Activated CD4-positive, alpha-beta T cell treated with anti-CD3 and anti-CD28 coated beads, Interleukin-2, amount 50 U/mL, for 4 hours (primary cell): ENCODE results near the gene ITPK1.

ENCODE experiments used
- DNase-seq, 2 experiments: peaks; one replicate each; pipeline ENCODE4 v3.0.0-alpha.2; 2020

The ITPK1 gene

DNA sequence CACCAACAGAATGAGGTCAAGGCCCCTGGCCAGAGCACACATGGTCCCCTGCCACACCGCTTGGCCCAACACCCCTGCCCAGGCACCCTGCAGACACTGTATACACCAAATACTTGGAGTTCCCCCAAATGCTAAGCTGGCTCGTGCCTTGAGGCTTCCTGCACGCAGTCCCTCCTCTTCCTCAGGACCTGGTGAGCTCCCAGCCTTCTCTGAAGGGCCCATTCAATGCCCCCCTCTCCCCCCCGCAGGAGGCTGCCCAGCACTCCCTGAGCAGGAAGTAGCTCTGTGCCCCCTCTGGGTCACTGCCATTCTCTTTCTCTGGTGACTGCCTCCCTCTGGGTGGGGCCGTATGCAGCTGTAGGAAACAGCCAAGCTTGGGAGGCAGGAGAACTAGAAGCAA lies 75.3 kb downstream of the ITPK1 start:
- no peak for DNase-seq

DNA sequence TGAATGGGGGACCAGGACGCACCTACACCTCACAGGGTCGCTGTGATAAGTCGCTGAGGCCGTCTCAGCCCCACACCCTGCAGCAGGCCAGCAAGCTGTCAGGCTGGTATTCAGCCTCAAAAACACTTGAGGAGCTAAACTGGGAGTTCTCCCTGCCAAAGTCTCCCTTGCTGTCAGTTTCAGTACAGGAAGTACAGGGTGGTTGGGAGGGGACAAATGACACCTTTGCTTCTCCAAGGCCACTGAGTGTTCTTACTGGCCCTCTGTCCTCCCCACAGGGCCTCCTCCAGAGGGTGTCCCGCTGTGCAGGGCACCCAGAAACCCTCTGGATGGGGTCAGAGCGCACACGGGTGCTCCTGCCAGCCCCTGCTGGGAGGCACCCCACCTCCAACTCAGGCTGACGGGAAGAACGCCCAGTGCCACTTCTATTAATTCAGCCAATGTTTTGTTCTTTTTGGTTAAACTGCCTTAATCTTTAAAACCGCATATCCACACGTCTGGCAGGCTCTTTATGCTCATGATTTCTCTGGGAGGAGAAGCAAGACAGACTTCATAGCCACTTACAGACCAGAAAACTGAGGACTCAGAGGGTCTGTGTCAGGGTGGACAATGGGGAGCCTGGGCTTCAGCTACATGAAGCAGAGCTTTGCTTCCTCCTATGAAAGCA lies 75.9 kb downstream of the ITPK1 start:
- DNase-seq: no peak

DNA sequence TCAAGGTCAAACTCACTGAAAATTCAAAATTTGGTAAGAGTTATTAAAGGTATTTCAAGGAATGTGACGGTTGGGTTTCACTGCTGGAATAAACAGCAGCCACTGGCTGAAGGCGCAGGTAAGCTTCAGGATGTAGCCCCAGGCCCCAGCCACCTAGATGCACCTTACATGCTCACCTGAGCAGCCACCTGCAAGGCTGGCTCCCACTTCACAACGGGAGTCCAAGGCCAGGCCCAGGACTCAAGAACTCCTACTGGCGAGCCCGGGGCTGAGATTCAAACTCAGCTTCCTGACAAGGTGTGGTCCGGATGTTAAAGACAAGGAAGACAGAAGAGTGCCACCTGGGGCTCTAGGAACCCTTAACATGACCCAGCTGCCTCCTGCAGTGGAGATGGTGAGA lies 78.4 kb downstream of the ITPK1 start:
- no peak for DNase-seq

DNA sequence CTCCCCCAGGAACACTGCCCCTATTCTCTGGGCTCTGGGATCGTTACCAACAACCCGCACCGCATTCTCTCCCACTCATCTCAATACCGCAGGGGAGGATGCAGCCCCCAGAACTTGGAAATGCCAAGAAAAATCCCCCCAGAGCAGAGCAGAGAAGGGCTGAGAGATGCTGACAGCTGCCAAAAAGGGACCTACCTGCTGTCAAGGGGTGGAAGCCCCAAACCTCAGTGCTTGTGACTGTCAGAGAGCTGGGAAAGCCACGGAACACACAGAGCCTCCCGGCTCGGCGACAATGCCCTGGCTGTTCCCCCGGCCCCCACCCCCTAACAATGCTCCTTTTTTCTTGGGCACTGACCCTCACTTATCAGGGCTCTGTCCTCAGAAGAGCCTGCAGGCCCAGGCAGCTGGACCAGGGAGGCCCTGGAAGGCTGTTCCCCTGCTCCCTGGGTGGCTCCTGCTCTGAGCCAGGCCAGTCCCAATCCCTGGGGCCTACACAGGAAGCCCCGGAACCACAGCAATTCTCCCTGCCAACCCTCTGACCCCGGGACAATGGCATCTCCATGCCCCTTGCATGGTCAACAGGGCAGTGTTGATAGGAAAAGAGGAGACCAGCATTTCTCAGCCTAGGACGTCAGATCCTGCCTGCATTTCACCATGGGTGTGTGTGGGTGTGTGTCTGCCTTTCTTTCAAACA lies 78.9 kb downstream of the ITPK1 start:
- DNase-seq: no peak

DNA sequence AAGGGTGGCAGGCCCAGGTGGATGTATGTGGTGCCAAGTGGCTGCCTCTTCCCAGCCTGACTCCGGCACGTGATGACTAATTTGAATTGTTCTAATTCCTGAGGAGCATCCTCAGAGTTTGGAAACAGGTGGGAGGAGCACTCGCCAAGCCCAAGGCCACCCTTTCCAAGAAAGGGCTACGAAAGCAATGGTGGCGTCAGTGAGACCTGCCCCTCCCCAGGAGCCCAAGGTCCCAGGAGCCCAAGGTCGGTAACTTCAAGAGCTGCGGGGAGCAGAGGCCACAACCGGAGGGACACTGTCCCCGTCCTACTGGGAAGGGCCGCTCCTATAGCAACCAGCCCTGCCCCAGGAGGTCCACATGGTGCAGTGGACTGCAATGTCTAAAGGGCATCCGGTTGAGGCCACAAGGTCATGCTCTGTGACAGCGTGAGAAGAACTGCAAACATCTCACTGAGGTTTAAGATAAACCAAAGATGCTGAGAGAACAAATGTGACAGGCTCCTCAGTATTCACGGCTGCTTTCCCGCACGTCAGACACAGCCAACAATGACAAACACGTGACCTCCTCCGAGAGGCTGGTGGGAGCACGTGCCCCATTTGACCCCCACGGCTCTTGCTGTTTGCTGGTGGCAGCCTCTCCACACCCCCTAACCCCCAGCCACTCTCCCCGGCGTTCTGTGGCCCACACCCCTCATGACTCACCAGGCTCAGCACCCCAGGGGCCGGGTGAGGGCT lies 79.6 kb downstream of the ITPK1 start:
- DNase-seq: no peak

DNA sequence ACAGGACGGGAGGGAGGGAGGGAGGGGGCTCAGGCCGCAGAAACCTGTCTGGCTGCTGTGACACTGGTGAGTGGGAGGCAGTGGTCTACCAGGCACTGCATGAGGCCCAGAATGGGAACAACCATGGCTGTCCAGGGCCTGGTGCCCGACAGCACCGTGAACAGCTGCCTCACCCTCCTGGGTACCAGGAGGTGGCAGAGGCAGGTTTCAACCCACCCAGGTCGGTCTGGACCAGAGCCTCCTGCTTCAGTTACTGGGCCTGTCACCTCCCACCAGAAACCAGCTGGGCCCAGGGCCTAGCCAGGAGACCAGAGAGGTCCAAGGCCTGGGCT lies 80.2 kb downstream of the ITPK1 start:
- no peak for DNase-seq

DNA sequence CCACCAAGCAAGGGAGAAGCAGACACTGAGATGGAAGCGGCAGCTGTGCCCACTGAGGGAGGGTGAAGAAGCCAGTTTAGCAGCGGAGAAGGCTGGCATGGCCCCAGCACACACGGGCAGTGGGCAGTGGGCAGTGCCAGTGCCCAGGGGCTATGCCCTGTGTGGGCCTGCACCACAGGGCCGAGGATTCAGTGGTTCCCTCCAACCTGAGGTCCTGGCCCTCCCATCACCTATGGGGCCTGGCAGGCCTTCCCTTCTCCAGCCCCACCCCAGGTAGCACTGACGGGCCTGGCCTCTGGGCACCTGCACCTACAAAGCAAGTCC lies 81.1 kb downstream of the ITPK1 start:
- DNase-seq: no peak

DNA sequence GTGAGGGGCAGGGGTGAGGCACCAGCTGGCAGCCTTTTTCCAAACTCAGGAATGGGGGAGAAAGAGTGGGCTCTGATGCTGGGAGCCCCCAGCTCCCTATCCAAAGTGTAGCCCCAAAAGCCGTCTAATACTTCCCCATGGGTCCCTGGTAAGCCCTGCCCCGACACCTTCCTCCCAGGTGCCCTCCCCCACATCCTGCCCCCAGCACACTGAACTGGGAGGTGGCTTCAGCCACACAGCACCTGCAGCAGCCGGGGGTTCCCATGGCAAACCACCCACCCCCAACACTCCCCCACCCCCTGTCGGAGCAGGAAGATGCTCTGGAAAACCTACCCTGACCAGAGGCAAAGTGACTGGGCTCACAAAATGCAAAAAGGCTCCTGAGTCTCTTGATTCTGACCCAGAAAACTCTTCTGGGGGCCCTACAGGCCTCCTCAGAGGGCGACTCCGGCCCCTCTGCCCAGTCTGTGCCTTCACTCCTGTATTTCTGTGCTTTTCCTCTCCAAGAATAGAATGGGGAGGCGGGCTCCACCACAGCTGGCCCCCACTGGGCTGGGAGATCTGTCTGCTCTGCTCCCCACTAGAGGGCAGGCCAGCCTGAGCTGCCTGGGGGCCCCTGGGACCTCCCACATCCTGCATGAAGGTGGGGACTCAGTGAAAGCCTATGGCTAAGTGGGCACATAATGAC lies 81.6 kb downstream of the ITPK1 start:
- DNase-seq: peak in 1 of 2 experiments; percentile 7

DNA sequence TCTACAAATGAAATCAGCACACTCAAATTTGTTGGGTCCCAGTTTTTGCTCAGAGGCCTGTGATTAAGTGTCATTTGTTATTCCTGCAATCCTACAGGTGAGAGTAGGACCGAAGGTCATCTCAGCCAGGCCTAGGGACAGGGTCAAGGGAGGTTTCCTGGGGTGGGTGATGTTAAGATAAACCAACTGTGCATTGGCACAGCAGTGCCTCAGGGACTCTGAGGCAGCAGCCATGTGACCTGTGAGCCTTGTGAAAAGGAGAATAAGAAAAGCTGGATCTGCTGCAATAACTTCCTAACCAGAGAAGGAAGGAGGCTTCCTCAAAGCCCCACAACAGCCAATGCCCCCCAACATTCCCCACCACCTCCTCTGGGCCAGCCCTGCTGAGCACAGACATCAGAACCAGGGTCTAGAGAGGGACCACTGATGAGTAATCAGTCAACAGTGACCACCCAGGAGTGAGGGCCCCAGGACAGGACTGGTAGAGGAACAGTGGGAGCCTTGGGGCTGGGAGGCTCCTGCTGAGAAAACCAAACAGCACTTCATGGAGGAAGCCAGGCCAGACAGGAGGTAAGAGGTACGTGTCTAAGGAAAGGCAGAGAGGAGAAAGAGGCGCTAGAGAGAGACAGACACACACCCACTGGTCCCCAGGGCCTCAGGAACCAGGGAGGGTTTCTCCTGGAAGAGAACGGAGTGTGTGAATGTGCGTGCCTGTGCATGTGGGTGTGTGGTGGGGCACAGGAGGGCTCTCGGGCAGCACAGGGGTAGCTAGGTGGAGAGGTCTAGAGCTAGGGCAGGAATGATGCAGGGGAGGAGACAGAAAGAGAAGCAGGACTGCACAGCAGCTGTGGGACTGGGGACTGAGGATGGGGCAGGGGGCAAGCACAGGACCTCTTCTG lies 82.4 kb downstream of the ITPK1 start:
- DNase-seq: no peak

DNA sequence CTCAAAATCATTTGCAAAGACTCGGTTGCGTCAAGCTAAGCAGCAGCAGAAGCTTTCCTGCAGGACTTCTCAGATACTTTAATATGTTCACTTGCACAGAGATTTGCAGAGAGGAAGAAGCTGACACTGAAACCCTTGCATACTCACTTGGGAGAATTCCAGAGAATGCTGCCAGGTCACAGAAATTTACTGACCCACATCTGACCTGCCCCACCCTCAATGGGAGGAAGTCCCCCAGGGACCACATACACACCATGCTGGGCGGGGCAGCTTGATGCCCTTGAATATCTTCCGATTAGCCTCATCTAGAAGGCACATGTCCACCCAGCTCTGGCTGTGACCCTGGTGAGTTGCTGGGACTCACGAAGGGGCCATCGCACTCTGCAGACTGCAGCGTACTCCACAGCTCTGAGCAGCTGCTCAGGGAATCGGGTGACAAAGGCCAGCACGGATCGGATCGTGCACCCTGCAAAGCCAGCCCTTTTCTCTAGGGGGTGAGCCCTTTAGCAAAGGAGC lies 83.2 kb downstream of the ITPK1 start:
- no peak for DNase-seq

DNA sequence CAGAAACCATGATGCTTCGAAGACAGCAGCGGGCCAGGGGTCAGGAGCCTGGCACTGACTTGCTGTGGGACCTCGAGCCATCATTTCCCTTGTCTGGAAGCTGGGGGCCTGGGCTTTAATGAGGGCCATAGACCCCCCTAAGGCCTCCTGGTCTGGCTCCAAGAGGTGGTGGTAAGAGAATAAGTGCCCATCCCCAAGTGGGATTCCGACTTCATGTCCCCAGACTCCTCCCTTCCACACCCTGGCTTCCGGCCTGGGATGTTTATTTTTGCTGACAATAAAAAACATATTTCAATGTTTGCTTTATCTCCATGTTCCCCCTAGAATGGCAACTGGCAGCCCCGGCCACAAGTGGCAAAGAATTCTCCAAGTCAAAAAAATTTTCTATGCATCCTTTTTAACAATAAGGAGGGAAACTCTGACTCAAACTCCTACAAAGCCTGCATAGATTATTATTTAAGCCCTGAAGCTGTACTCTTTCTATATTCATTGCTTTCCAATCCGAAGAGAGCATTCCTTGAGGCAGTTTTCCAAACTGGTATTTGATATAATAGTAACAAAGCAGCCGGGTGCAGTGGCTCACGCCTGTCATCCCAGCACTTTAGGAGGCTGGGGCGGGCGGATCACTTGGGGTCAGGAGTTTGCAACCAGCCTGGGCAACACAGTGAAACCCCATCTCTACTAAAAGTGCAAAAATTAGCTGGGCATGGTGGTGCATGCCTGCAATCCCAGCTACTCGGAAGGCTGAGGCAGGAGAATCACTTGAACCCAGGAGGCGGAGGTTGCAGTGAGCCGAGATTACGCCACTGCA lies 84.0 kb downstream of the ITPK1 start:
- DNase-seq: no peak

DNA sequence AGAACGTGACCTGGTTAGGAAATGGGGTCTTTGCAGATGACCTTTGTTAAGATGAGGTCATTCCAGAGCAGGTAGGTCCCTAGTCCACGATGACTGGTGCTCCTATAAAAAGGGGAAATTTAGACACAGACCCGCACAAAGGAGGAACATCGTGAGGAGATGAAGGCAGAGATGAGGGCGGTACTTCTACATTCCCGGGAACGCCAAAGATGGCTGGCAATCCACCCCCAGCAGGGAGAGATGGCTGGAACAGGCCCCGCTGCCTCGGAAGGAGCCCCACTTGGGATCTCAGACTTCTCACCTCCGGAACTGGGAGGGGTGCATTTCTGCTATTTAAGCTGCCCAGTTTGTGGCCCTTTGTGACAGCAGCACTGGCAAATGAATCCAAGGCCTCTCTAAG lies 85.0 kb downstream of the ITPK1 start:
- DNase-seq: no peak

DNA sequence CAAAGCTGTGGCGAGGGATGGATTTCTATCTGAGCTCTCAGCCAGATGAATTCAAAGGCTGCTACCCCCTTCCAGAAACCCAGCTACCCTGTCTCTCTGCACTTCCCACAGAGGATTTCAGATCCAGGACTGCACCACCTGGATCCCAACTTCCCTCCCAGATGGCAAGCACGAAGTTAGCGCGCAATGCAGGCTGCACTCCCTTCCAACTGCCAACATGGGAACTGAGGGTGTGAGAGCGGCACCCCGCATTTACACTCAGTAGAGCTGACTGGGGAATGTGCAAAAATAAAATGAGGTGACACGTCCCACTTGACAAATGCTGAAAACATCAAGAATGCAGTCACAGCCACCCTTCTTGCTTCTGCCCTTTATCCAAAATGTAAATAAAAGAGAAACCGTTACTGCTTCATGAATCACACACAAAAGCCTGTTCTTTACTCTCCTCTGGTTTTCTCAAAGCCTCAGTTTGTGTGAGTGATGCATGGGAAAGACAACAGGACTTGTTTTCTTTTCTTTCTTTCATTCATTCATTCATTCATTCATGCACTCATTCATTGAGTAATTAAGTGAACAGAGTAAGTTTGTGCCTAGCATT lies 85.7 kb downstream of the ITPK1 start:
- no peak for DNase-seq

DNA sequence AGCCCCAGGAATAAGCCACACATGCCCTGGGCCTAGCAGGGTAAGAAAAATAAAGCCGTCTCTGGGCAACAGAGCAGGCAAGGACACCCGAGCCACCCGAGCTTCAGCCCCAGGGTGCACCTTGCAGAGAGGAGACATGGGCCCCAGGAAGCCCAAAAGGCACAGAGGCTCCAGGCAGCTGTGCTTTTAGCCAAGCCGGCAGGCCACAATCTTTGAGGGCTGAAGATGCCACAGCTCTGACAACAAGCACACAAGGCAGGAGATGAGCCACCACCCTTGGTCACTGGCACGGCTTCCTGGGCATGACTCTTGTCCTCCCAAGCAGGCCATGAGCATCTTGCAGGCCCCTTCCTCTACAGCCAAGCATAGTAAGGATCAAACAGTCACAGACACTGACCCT lies 86.3 kb downstream of the ITPK1 start:
- DNase-seq: no peak

DNA sequence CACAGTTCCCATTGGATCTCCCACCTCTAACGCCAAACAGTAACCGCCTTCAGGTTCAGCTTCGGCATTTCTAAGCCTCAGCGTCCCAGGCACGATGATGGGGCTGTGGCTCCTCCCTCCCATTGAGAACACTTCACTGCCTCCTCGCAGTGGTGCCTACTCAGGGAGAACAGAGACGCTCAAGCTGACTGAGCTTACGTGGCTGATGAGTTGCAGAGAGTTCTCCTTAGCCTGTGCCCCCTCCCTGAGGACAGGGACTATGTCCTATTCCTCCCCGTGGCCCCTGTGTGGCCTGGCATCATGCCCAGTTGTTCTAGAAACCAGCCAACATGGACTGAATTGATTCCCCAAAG lies 87.0 kb downstream of the ITPK1 start:
- DNase-seq: no peak

DNA sequence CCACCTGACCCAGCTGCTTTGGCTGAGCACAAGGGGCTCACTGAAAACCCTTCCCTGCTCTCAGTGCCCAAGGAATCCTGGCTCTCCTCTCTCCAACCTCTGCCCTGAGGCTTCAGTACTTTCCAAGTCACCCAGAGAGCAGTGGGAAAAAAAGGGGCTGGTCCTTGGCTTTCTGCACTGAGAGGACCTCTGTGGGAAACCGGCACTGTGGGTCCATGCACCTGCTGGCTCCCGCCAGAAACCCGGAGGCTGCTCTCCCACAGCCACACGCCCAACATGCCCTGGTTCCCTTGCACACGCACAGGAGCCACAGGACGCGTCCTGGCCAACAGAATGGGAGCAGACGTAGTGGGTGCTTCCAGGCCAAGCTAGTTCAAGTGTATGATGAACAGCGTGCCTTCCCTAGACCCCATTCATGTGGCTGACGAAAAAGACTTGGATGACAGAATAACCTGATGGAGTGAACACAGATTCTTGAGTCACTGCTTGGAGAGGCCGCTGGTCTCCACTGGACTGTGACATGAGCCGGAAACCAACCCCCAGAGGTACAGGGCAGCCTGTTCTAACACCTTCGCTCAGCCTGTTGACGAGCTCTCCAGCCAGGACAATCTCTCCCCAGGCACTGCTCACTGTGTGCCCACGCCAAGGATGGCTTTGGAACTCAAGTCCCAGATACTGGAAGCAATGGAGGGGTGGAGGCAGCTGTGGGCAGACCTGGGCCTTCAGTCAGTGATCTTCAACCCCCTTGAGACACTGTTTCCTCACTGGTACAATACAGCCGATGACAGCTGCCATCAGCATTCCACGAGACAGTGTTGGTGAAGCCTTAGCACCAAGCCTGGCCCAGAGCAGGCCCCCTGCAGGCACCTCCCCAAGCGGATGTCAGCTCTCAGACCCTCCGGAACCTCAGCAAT lies 87.7 kb downstream of the ITPK1 start:
- DNase-seq: no peak

DNA sequence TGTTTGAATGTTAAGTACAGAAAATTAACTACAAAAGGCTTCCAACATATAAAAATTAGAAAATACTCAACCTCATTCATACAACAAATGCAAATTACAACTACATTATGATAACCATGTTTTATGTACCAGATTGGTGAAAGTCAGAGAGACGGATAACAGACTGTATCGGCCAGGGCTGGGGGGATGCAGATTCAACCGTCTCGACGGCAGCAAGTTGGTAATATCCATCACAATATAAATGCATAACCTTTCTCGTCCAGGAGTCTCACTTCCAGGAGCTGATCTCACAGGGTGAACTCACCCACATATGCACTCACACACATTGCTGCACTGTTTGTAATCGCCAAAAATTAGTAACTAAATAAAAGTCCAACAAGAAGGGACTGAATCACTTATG lies 89.4 kb downstream of the ITPK1 start:
- no peak for DNase-seq

DNA sequence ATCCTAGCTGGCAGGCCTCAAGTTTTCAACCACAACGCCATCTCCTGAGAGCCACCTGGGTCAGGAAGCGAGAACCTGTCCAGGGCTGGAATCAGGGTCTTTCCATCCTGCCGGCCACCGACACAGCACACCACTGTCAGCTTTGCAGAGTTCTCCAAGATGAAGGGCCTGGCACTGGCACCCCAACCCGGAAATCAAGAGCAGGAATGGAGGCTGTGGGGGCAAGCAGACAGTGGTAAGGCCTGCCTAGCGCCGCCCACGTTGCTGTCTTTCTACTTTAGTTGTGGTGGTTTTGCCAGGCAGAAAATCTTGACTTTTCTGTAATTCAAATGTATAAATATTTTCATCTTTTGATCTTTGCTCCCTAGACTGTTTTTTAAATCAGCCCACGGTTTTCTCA lies 90.7 kb downstream of the ITPK1 start:
- DNase-seq: no peak

DNA sequence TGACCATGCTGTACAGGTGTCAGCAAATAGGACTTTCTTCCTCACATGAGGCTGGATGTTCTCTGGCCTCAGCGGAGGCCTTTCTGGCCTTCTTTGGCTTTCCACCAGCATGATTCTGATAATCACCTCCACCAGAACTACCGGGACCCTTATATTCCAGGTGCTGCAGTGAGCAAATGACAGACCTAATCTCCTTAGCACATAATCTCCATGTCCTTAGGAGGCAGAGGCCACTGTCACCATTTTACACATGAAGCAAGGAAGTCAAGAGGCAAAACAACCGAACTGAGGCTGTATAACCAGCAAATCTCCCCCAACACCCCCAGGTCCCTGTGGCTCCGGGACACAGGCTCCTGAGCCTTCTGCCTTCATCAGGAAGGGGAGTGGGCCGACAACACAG lies 91.2 kb downstream of the ITPK1 start:
- DNase-seq: no peak

DNA sequence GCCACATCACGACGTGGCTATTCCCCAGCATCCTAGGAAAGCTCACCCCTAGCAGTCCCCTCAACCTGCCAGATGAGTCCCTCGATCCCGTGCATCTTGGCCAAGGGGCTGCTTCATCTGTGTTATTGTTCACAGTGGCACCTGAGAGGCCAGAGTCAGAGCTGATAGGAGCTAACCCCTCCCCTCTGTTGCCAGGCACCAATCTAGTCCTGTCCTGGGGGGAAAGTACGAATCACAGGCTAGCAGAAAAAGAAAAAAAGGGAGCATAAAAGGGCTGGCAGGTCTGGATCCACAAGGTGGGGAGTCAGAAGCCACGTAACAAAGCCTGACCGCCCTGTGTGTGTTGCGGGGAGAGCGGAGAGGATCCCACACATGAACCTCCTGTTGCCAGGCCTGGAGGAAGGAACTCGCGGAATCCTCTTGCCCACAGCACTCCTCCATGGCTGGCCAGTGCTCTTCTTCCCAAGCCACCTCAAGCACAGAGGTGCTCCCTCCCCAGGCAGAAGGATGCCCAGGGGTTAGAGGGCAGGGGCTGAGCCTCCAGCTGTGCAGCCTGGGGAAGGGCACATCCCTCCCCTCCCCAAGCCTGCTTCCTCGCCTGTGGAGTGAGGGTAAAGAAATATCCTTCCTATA lies 91.8 kb downstream of the ITPK1 start:
- DNase-seq: no peak
